ENCODE data around the gene CSKMT. TPM values are rescaled to one million over a fixed set of nuclear protein-coding genes. Genes with fewer than 3 reads are reported as not detected.

CSKMT gene
- polyA plus RNA-seq, 4 donors = 7.0 to 18.6 (median 12.1) TPM

- Histone ChIP-seq H3K27ac (ENCODE audit: low read depth in 1 of 3, low read length in 2 of 3) (peak overlapping the region; percentile 65 to 91 (median 81)), H3K9me3 (ENCODE audit: control insufficient read depth in 2 of 2, insufficient read depth in 1 of 2, low read depth in 1 of 2, low read length in 1 of 2) (no peaks in the 10 kb centered on the region), H3K36me3 (ENCODE audit: control insufficient read depth in 3 of 3, insufficient read depth in 2 of 3, low read depth in 1 of 3, low read length in 3 of 3) (peaks cover 23 to 57% (median 29%) of the 10 kb centered on the region in 3 donors), H3K4me3 (ENCODE audit: low read depth in 1 of 3, low read length in 3 of 3) (no peak overlapping the region), H3K27me3 (ENCODE audit: control insufficient read depth in 3 of 3, insufficient read depth in 3 of 3, low read length in 3 of 3) (no peaks in the 10 kb centered on the region), H3K4me1 (ENCODE audit: control insufficient read depth in 3 of 3, insufficient read depth in 2 of 3, low read depth in 1 of 3, low read length in 2 of 3) (peaks cover 9 to 57% (median 16%) of the 10 kb centered on the region in 3 donors)
- 19 to 61% (median 28%) methylated on average over 2 of the region's 2 CpGs for WGBS, 3 donors
- FAIRE-seq (no peak), DNase-seq (peak; percentile 90 to 94)
Measured at GRCh38 chr11:62713343-62713742, 48.2 kb downstream of the CSKMT start.

GRCh38 chr11:62715150-62716130, 50.3 kb downstream of the CSKMT start:
- Histone ChIP-seq H3K27ac (ENCODE audit: low read depth in 1 of 3, low read length in 2 of 3) (no peak overlapping the region), H3K36me3 (ENCODE audit: control insufficient read depth in 3 of 3, insufficient read depth in 2 of 3, low read depth in 1 of 3, low read length in 3 of 3) (peaks cover 28 to 69% (median 36%) of the 10 kb centered on the region in 3 donors), H3K4me1 (ENCODE audit: control insufficient read depth in 3 of 3, insufficient read depth in 2 of 3, low read depth in 1 of 3, low read length in 2 of 3) (peaks cover 4 to 42% (median 10%) of the 10 kb centered on the region in 3 donors), H3K4me3 (ENCODE audit: low read depth in 1 of 3, low read length in 3 of 3) (no peak overlapping the region), H3K9me3 (ENCODE audit: control insufficient read depth in 2 of 2, insufficient read depth in 1 of 2, low read depth in 1 of 2, low read length in 1 of 2) (no peaks in the 10 kb centered on the region), H3K27me3 (ENCODE audit: control insufficient read depth in 3 of 3, insufficient read depth in 3 of 3, low read length in 3 of 3) (no peaks in the 10 kb centered on the region)
- 88 to 90% (median 90%) methylated on average over 24 of the region's 24 CpGs for WGBS, 3 donors
- DNase-seq (no peak), FAIRE-seq (no peak)

DNA sequence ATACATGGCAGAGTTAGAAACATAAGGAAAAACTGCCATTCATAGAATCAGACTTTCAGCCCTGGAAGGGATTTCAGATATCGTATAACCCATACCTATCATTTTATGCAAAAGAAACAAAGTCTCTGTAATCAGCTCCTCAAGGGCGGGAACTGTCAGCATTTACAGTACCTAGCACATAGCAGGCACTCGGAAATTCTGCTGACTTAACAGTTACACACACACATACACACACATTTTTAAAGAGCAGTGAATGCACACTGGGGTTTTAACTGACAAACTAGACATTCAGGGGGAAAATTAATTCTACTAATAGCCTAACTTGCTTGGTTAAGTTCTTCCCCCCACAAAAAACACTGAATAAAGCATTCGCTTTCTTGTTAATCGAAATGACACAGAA, 51.1 kb downstream of the CSKMT start:
- FAIRE-seq (no peak), DNase-seq (peak in 1 of 2 donors; percentile 35)
- Histone ChIP-seq H3K4me1 (ENCODE audit: control insufficient read depth in 3 of 3, insufficient read depth in 2 of 3, low read depth in 1 of 3, low read length in 2 of 3) (peaks cover 4 to 39% (median 8%) of the 10 kb centered on the region in 3 donors), H3K4me3 (ENCODE audit: low read depth in 1 of 3, low read length in 3 of 3) (no peak overlapping the region), H3K36me3 (ENCODE audit: control insufficient read depth in 3 of 3, insufficient read depth in 2 of 3, low read depth in 1 of 3, low read length in 3 of 3) (peaks cover 28 to 67% (median 40%) of the 10 kb centered on the region in 3 donors), H3K27me3 (ENCODE audit: control insufficient read depth in 3 of 3, insufficient read depth in 3 of 3, low read length in 3 of 3) (no peaks in the 10 kb centered on the region), H3K9me3 (ENCODE audit: control insufficient read depth in 2 of 2, insufficient read depth in 1 of 2, low read depth in 1 of 2, low read length in 1 of 2) (no peaks in the 10 kb centered on the region), H3K27ac (ENCODE audit: low read depth in 1 of 3, low read length in 2 of 3) (no peak overlapping the region)
- 65 to 85% (median 71%) methylated on average over 5 of the region's 5 CpGs for WGBS, 3 donors

DNA sequence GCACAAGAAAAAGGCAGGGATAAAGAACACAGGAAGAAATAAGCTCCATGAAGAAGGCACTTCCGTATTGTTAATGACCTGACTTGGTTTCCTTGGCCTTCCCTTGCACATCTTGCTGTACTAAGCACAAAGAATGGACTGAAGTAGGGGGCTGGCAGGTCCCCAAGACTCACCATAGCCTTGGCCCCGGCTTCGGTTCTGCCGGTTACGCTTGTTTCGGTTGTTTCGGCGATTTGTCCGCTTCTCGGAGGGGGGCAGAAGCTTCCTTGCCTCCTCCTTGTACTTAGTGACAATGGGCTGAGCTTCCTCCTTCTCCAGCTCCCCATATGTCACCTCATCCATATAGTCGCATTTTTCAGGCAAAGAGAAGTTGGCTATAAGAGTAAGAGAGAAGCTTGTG, 51.7 kb downstream of the CSKMT start:
- Histone ChIP-seq H3K9me3 (ENCODE audit: control insufficient read depth in 2 of 2, insufficient read depth in 1 of 2, low read depth in 1 of 2, low read length in 1 of 2) (no peaks in the 10 kb centered on the region), H3K27me3 (ENCODE audit: control insufficient read depth in 3 of 3, insufficient read depth in 3 of 3, low read length in 3 of 3) (no peaks in the 10 kb centered on the region), H3K4me3 (ENCODE audit: low read depth in 1 of 3, low read length in 3 of 3) (no peak overlapping the region), H3K36me3 (ENCODE audit: control insufficient read depth in 3 of 3, insufficient read depth in 2 of 3, low read depth in 1 of 3, low read length in 3 of 3) (peaks cover 30 to 66% (median 41%) of the 10 kb centered on the region in 3 donors), H3K4me1 (ENCODE audit: control insufficient read depth in 3 of 3, insufficient read depth in 2 of 3, low read depth in 1 of 3, low read length in 2 of 3) (peaks cover 4 to 35% (median 8%) of the 10 kb centered on the region in 3 donors), H3K27ac (ENCODE audit: low read depth in 1 of 3, low read length in 2 of 3) (peak overlapping the region in 1 of 3 donors; percentile 12)
- 90 to 93% (median 92%) methylated on average over 11 of the region's 11 CpGs for WGBS, 3 donors
- FAIRE-seq (no peak), DNase-seq (no peak)

Other genes with a start within 250 kb of the CSKMT start
- 10 to 100 TPM in 1 of 4 donors, 1 to 10 TPM in 1, not detected in 2; 4.6 to 11.2 TPM for gene SCGB1A1, start 246.3 kb upstream of the CSKMT start, polyA plus RNA-seq
- 100 to 1,000 TPM in 1 of 4 donors, 10 to 100 TPM in 3; 72.1 to 110 (median 86.8) TPM for gene AHNAK, start 118.5 kb upstream of the CSKMT start, polyA plus RNA-seq
- 1,000 to 10,000 TPM; 1,124 to 2,500 (median 2,087) TPM for gene EEF1G, start 91.4 kb upstream of the CSKMT start, polyA plus RNA-seq
- gene TUT1, start 73.8 kb upstream of the CSKMT start, polyA plus RNA-seq = 10 to 100 TPM in 3 of 4 donors, 1 to 10 TPM in 1; 7.8 to 20.1 (median 16.6) TPM
- 10 to 100 TPM; 40.5 to 64.7 (median 43.0) TPM for gene MTA2, start 63.4 kb upstream of the CSKMT start, polyA plus RNA-seq
- gene EML3, start 52.5 kb upstream of the CSKMT start, polyA plus RNA-seq = 10 to 100 TPM; 21.2 to 46.2 (median 35.5) TPM
- gene ROM1, start 52.1 kb upstream of the CSKMT start, polyA plus RNA-seq = 1 to 10 TPM in 3 of 4 donors, under 1 TPM in 1; 0.54 to 8.4 (median 3.6) TPM
- 10 to 100 TPM; 16.3 to 39.3 (median 30.1) TPM for gene B3GAT3, start 43.3 kb upstream of the CSKMT start, polyA plus RNA-seq
- gene GANAB, start 18.7 kb upstream of the CSKMT start, polyA plus RNA-seq = 100 to 1,000 TPM in 2 of 4 donors, 10 to 100 TPM in 2; 38.6 to 310 (median 103) TPM
- 10 to 100 TPM in 2 of 4 donors, 1 to 10 TPM in 2; 7.3 to 17.0 (median 10.1) TPM for gene INTS5, start 12.0 kb upstream of the CSKMT start, polyA plus RNA-seq
- 100 to 1,000 TPM in 3 of 4 donors, 10 to 100 TPM in 1; 56.7 to 156 (median 135) TPM for gene C11orf98, start 102 bp upstream of the CSKMT start, polyA plus RNA-seq
- 10 to 100 TPM; 11.4 to 34.9 (median 23.4) TPM for gene UQCC3, start 6.4 kb downstream of the CSKMT start, polyA plus RNA-seq
- 1 to 10 TPM; 2.2 to 7.3 (median 6.3) TPM for gene LBHD1, start 7.0 kb downstream of the CSKMT start, polyA plus RNA-seq
- 100 to 1,000 TPM; 142 to 224 (median 161) TPM for gene UBXN1, start 13.8 kb downstream of the CSKMT start, polyA plus RNA-seq
- 1 to 10 TPM in 1 of 4 donors, under 1 TPM in 2, not detected in 1; 0.27 to 5.5 (median 0.55) TPM for gene LRRN4CL, start 24.2 kb downstream of the CSKMT start, polyA plus RNA-seq
- 10 to 100 TPM; 31.2 to 69.7 (median 50.4) TPM for gene BSCL2, start 42.1 kb downstream of the CSKMT start, polyA plus RNA-seq
- 1 to 10 TPM in 1 of 4 donors, under 1 TPM in 1, not detected in 2; 0.75 to 9.0 TPM for gene GNG3, start 42.4 kb downstream of the CSKMT start, polyA plus RNA-seq
- gene HNRNPUL2, start 62.1 kb downstream of the CSKMT start, polyA plus RNA-seq = 10 to 100 TPM; 38.6 to 67.9 (median 44.1) TPM
- gene TTC9C, start 63.2 kb downstream of the CSKMT start, polyA plus RNA-seq = 10 to 100 TPM; 13.5 to 36.9 (median 31.4) TPM
- gene ZBTB3, start 88.8 kb downstream of the CSKMT start, polyA plus RNA-seq = 1 to 10 TPM in 3 of 4 donors, under 1 TPM in 1; 0.27 to 7.3 (median 4.5) TPM
- 100 to 1,000 TPM in 1 of 4 donors, 10 to 100 TPM in 3; 67.5 to 130 (median 85.6) TPM for gene POLR2G, start 96.3 kb downstream of the CSKMT start, polyA plus RNA-seq
- gene TAF6L, start 106.1 kb downstream of the CSKMT start, polyA plus RNA-seq = 10 to 100 TPM; 13.5 to 28.5 (median 16.7) TPM
- 10 to 100 TPM; 46.7 to 79.3 (median 59.2) TPM for gene TMEM179B, start 122.1 kb downstream of the CSKMT start, polyA plus RNA-seq
- 10 to 100 TPM; 15.7 to 31.6 (median 17.5) TPM for gene TMEM223, start 126.7 kb downstream of the CSKMT start, polyA plus RNA-seq
- 100 to 1,000 TPM in 2 of 4 donors, 10 to 100 TPM in 2; 48.2 to 188 (median 105) TPM for gene NXF1, start 140.1 kb downstream of the CSKMT start, polyA plus RNA-seq
- 10 to 100 TPM; 22.6 to 43.4 (median 31.7) TPM for gene STX5, start 166.7 kb downstream of the CSKMT start, polyA plus RNA-seq
- under 1 TPM in 1 of 4 donors, not detected in 3; 0.83 TPM for gene TEX54, start 167.5 kb downstream of the CSKMT start, polyA plus RNA-seq
- gene WDR74, start 174.3 kb downstream of the CSKMT start, polyA plus RNA-seq = 10 to 100 TPM; 30.3 to 47.5 (median 35.6) TPM
- 100 to 1,000 TPM; 124 to 200 (median 175) TPM for gene SLC3A2, start 215.6 kb downstream of the CSKMT start, polyA plus RNA-seq

All from small intestine (tissue), 7 donors.